ENCODE data around the gene SMS. TPM values are rescaled to one million over a fixed set of nuclear protein-coding genes. Genes with fewer than 3 reads are reported as not detected.

The SMS gene
- total RNA-seq, 2 experiments from 2014 or later: 64.9 to 86.3 TPM

DNA sequence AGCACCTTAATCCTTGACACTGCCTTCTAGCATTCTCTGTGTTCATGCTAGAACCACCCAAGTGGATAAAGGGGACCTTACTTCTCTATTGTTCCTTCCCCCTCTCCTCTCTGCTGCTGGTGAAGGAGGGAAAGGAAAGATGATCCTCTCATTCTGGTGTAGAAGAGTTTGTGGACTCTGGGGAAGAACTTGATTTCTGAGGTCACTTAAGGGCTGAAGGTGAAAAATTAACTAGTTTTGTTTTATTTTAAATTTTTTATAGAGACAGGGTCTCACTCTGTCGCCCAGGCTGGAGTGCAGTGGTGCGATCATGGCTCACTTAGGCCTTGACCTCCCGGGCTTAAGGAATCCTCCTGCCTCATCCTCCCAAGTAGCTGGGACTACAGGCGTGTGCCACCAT is 29.8 kb downstream of the SMS start:
- no peak for DNase-seq (ENCODE audit: low spot score)
- H4K20me1 ChIP-seq (ENCODE audit: insufficient read depth, low read length): no peaks in the 10 kb centered on the region
- TF ChIP-seq EZH2phosphoT487 (IDR thresholded peaks at IDR 0.05; ENCODE audit: borderline replicate concordance, low read depth, low read length): no peak
- TF ChIP-seq, protein P1, sequence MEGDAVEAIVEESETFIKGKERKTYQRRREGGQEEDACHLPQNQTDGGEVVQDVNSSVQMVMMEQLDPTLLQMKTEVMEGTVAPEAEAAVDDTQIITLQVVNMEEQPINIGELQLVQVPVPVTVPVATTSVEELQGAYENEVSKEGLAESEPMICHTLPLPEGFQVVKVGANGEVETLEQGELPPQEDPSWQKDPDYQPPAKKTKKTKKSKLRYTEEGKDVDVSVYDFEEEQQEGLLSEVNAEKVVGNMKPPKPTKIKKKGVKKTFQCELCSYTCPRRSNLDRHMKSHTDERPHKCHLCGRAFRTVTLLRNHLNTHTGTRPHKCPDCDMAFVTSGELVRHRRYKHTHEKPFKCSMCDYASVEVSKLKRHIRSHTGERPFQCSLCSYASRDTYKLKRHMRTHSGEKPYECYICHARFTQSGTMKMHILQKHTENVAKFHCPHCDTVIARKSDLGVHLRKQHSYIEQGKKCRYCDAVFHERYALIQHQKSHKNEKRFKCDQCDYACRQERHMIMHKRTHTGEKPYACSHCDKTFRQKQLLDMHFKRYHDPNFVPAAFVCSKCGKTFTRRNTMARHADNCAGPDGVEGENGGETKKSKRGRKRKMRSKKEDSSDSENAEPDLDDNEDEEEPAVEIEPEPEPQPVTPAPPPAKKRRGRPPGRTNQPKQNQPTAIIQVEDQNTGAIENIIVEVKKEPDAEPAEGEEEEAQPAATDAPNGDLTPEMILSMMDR (conservative IDR thresholded peaks at IDR 0.05; ENCODE audit: low read length): no peak
- no peaks in the 10 kb centered on the region for H3K79me2 ChIP-seq (ENCODE audit: insufficient read depth, low read depth, low read length)
- H3K9me3 ChIP-seq (ENCODE audit: low read length): no peaks in the 10 kb centered on the region
- peaks cover 7% of the 10 kb centered on the region for H3K4me1 ChIP-seq (ENCODE audit: insufficient read depth, low read length, poor library complexity, severe bottlenecking)
- H2AFZ ChIP-seq (ENCODE audit: low read length): no peak overlapping the region
- H3K4me2 ChIP-seq (ENCODE audit: low read length): no peak overlapping the region
- ChIA-PET CTCF (ENCODE audit: unreplicated experiment) (no interaction called here), POLR2A (no interaction called here)
- intact Hi-C loops (cut with micrococcal nuclease; ENCODE audit: unreplicated experiment): no loop called here
- H3K36me3 ChIP-seq (ENCODE audit: insufficient read depth, low read length): peaks cover 38% of the 10 kb centered on the region
- no peaks in the 10 kb centered on the region for H3K9me2 ChIP-seq (ENCODE audit: insufficient read depth, low read length)
- H3K27ac ChIP-seq (ENCODE audit: low read depth, low read length, poor library complexity, severe bottlenecking): no peak overlapping the region
- no TSS peak for BruUV-seq (replicated peaks)
- H3K4me3 ChIP-seq (ENCODE audit: low read depth, low read length, poor library complexity, severe bottlenecking): no peak overlapping the region

DNA sequence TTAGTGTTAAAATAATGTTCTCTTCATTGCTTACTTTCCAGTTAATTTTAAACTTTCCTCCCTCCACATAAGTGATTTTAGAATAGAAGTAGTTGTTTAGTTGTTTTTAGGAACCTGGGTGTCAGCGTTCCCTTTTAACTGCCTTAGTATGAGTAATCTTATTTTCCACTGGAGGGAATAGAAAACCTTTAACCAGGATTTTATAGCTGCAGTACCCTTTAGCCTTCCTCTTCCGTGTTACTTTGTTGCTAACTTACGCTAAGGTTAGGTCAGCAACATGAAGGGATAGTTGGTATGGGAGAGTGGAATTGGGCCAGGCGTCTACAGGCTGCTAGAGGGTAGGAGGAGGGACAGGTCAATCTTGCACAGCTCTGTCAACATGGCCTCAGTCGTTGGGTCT is 31.5 kb downstream of the SMS start:
- no peaks in the 10 kb centered on the region for H3K9me3 ChIP-seq (ENCODE audit: low read length)
- no peak overlapping the region for H3K27ac ChIP-seq (ENCODE audit: low read depth, low read length, poor library complexity, severe bottlenecking)
- TSS peak; percentile 56 for BruUV-seq (replicated peaks)

DNA sequence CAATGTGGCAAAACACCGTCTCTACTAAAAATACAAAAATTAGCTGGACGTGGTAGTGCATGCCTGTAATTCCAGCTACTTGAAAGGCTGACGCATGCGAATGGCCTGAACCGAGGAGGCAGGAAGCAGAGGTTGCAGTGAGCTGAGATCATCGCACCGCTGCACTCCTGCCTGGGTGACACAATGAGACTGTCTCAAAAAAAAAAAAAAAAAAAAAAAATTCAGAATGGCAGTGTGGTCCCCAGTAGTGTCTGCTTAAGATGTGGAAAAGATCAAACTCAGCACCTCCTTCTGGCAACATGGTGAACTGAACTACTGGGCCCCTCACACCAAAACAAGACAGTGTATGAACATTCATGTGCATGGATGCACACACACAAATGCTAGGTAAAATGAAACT is 32.2 kb downstream of the SMS start:
- DNase-seq (ENCODE audit: low spot score): no peak
- ChIA-PET POLR2A (interaction anchor here (0.6 to 0.8 kb wide), 2 partner anchors 13 to 100 kb away, joined by 3 to 4 read pairs; no protein-coding TSS in a partner anchor), CTCF (ENCODE audit: unreplicated experiment) (no interaction called here)
- no TSS peak for BruUV-seq (replicated peaks)
- Histone ChIP-seq H3K9me3 (ENCODE audit: low read length) (no peaks in the 10 kb centered on the region), H3K9me2 (ENCODE audit: insufficient read depth, low read length) (no peaks in the 10 kb centered on the region), H2AFZ (ENCODE audit: low read length) (no peak overlapping the region), H3K4me1 (ENCODE audit: insufficient read depth, low read length, poor library complexity, severe bottlenecking) (peaks cover 7% of the 10 kb centered on the region), H3K79me2 (ENCODE audit: insufficient read depth, low read depth, low read length) (no peaks in the 10 kb centered on the region), H3K4me2 (ENCODE audit: low read length) (no peak overlapping the region), H4K20me1 (ENCODE audit: insufficient read depth, low read length) (no peaks in the 10 kb centered on the region), H3K4me3 (ENCODE audit: low read depth, low read length, poor library complexity, severe bottlenecking) (no peak overlapping the region), H3K36me3 (ENCODE audit: insufficient read depth, low read length) (peaks cover 56% of the 10 kb centered on the region), H3K27ac (ENCODE audit: low read depth, low read length, poor library complexity, severe bottlenecking) (no peak overlapping the region)
- intact Hi-C loops (cut with micrococcal nuclease; ENCODE audit: unreplicated experiment): no loop called here
- TF ChIP-seq, protein P1 (conservative IDR thresholded peaks at IDR 0.05; ENCODE audit: low read length): no peak
- TF ChIP-seq EZH2phosphoT487 (IDR thresholded peaks at IDR 0.05; ENCODE audit: borderline replicate concordance, low read depth, low read length): no peak

More for the DNA sequence above, 31.5 kb downstream of the SMS start:
- CTCF ChIA-PET (ENCODE audit: unreplicated experiment): no interaction called here
- Histone ChIP-seq H3K4me3 (ENCODE audit: low read depth, low read length, poor library complexity, severe bottlenecking) (no peak overlapping the region), H2AFZ (ENCODE audit: low read length) (no peak overlapping the region), H3K4me1 (ENCODE audit: insufficient read depth, low read length, poor library complexity, severe bottlenecking) (peaks cover 7% of the 10 kb centered on the region), H3K4me2 (ENCODE audit: low read length) (no peak overlapping the region), H4K20me1 (ENCODE audit: insufficient read depth, low read length) (no peaks in the 10 kb centered on the region), H3K9me2 (ENCODE audit: insufficient read depth, low read length) (no peaks in the 10 kb centered on the region), H3K36me3 (ENCODE audit: insufficient read depth, low read length) (peaks cover 53% of the 10 kb centered on the region), H3K79me2 (ENCODE audit: insufficient read depth, low read depth, low read length) (no peaks in the 10 kb centered on the region)
- DNase-seq (ENCODE audit: low spot score): no peak
- TF ChIP-seq, protein P1 (conservative IDR thresholded peaks at IDR 0.05; ENCODE audit: low read length): no peak
- no peak for TF ChIP-seq EZH2phosphoT487 (IDR thresholded peaks at IDR 0.05; ENCODE audit: borderline replicate concordance, low read depth, low read length)
- POLR2A ChIA-PET: interaction anchor here (0.6 to 1.2 kb wide), 4 partner anchors 12 to 99 kb away, joined by 3 to 5 read pairs (median 4); no protein-coding TSS in a partner anchor
- intact Hi-C loops (cut with micrococcal nuclease; ENCODE audit: unreplicated experiment): no loop called here

Data from OCI-LY7 (cell line).